Mesenchymal stem cell (in vitro differentiated cells and primary cell): ENCODE measurements around the gene HMX1.

ENCODE experiments used
- DNase-seq: peaks from one replicate; pipeline ENCODE4 v3.0.0-alpha.2; 2013
- H2AFZ ChIP-seq: one replicate; pipeline ENCODE4 v1.6.1; 2013; ENCODE audit warnings: low read depth, mild to moderate bottlenecking, control low read depth, inconsistent platforms, low read length, moderate library complexity
- H2AK5ac ChIP-seq: 2 replicates; pipeline ENCODE4 v1.6.1; 2013; ENCODE audit warnings: low read length, moderate library complexity, mild to moderate bottlenecking, inconsistent platforms; ENCODE audit not compliant: severe bottlenecking
- H2BK120ac ChIP-seq: one replicate; pipeline ENCODE4 v1.6.1; 2013; ENCODE audit warnings: low read depth, mild to moderate bottlenecking, inconsistent platforms, low read length, moderate library complexity
- H2BK12ac ChIP-seq, 2 experiments: one replicate each; pipeline ENCODE4 v1.6.1; 2013; ENCODE audit warnings: inconsistent platforms in 2 of 2, low read length in 2 of 2, mild to moderate bottlenecking in 2 of 2, moderate library complexity in 2 of 2, control low read depth in 1 of 2
- H2BK15ac ChIP-seq: one replicate; pipeline ENCODE4 v1.6.1; 2013; ENCODE audit warnings: mild to moderate bottlenecking, low read depth, inconsistent platforms; ENCODE audit not compliant: poor library complexity, severe bottlenecking
- H2BK5ac ChIP-seq: 2 replicates; pipeline ENCODE4 v1.6.1; 2013; ENCODE audit warnings: low read depth, mild to moderate bottlenecking, low read length, control low read depth, inconsistent platforms; ENCODE audit not compliant: poor library complexity, severe bottlenecking
- H3K14ac ChIP-seq, 2 experiments: one replicate each; pipeline ENCODE4 v1.6.1; 2013; ENCODE audit warnings: inconsistent platforms in 2 of 2, low read length in 2 of 2, control low read depth in 1 of 2, mild to moderate bottlenecking in 1 of 2, moderate library complexity in 1 of 2
- H3K18ac ChIP-seq, 2 experiments: one replicate each; pipeline ENCODE4 v1.6.1; 2013; ENCODE audit warnings: inconsistent platforms in 2 of 2, low read length in 2 of 2, control low read depth in 1 of 2, low read depth in 1 of 2, mild to moderate bottlenecking in 1 of 2
- H3K23ac ChIP-seq, 2 experiments: one replicate each; pipeline ENCODE4 v1.6.1; 2013; ENCODE audit warnings: inconsistent platforms in 2 of 2, low read length in 2 of 2, mild to moderate bottlenecking in 2 of 2, moderate library complexity in 2 of 2, control low read depth in 1 of 2
- H3K27ac ChIP-seq: 2 replicates; pipeline ENCODE4 v1.5.1; 2013; ENCODE audit warnings: mild to moderate bottlenecking, moderate library complexity, low read length, control low read depth, inconsistent platforms; ENCODE audit not compliant: poor library complexity, severe bottlenecking
- H3K27me3 ChIP-seq, 2 experiments: 2 replicates each; pipeline versions ENCODE4 v1.6.1 to v1.7.0; 2013; ENCODE audit warnings: low read length in 2 of 2, mild to moderate bottlenecking in 2 of 2, moderate library complexity in 2 of 2, control low read depth in 1 of 2, inconsistent platforms in 1 of 2; ENCODE audit not compliant: control insufficient read depth in 1 of 2, insufficient read depth in 1 of 2
- H3K36me3 ChIP-seq, 2 experiments: 2 replicates each; pipeline versions ENCODE4 v1.6.1 to v1.7.0; 2013; ENCODE audit warnings: low read length in 2 of 2, control low read depth in 1 of 2, inconsistent platforms in 1 of 2, low read depth in 1 of 2, mild to moderate bottlenecking in 1 of 2; ENCODE audit not compliant: insufficient read depth in 2 of 2, control insufficient read depth in 1 of 2
- H3K4ac ChIP-seq, 2 experiments: one replicate each; pipeline ENCODE4 v1.6.1; 2013; ENCODE audit warnings: inconsistent platforms in 2 of 2, low read length in 2 of 2, mild to moderate bottlenecking in 2 of 2, moderate library complexity in 2 of 2, control low read depth in 1 of 2, low read depth in 1 of 2
- H3K4me1 ChIP-seq: 2 replicates; pipeline ENCODE4 v1.6.1; 2013; ENCODE audit warnings: low read depth, low read length, control low read depth; ENCODE audit not compliant: control insufficient read depth, insufficient read depth
- H3K4me2 ChIP-seq: 2 replicates; pipeline ENCODE4 v1.6.1; 2013; ENCODE audit warnings: low read length, mild to moderate bottlenecking, inconsistent platforms; ENCODE audit not compliant: poor library complexity, severe bottlenecking
- H3K4me3 ChIP-seq, 2 experiments: 2 replicates each; pipeline versions ENCODE4 v1.5.1 to v1.7.0; 2013; ENCODE audit warnings: low read length in 2 of 2, mild to moderate bottlenecking in 2 of 2, control low read depth in 1 of 2, low read depth in 1 of 2; ENCODE audit not compliant: insufficient read depth in 1 of 2
- H3K79me1 ChIP-seq: replicated peaks from 2 replicates; pipeline ENCODE4 v1.6.1; 2013; ENCODE audit warnings: mild to moderate bottlenecking, control low read depth, low read length, inconsistent platforms; ENCODE audit not compliant: poor library complexity, severe bottlenecking
- H3K9ac ChIP-seq: 2 replicates; pipeline ENCODE4 v1.7.0; 2013; ENCODE audit warnings: mild to moderate bottlenecking, low read length, moderate library complexity
- H3K9me3 ChIP-seq: 2 replicates; pipeline ENCODE4 v1.7.0; 2013; ENCODE audit warnings: mild to moderate bottlenecking, low read length; ENCODE audit not compliant: control insufficient read depth
- H4K8ac ChIP-seq: one replicate; pipeline ENCODE4 v1.6.1; 2013; ENCODE audit warnings: inconsistent platforms, mild to moderate bottlenecking, low read length, moderate library complexity
- H4K91ac ChIP-seq: one replicate; pipeline ENCODE4 v1.6.1; 2013; ENCODE audit warnings: mild to moderate bottlenecking, low read length, inconsistent platforms
- WGBS: methylation state at CpG from one replicate; pipeline ENCODE4 v1.1.7; 2013; ENCODE audit warnings: mixed read lengths; 5-methylcytosine and 5-hydroxymethylcytosine counted together

HMX1 gene

GRCh38 chr4:8829584-8829983 is 42.1 kb downstream of the HMX1 start:
- H2BK120ac ChIP-seq, result no peak overlapping the region
- H3K23ac ChIP-seq, result no peak overlapping the region
- no peak overlapping the region for H2AFZ ChIP-seq
- H2BK5ac ChIP-seq, result no peak overlapping the region
- H3K4ac ChIP-seq, result no peak overlapping the region
- 69% methylated on average over 2 of the region's 2 CpGs for WGBS
- H4K8ac ChIP-seq, result no peak overlapping the region
- DNase-seq, result no peak
- H3K36me3 ChIP-seq, result no peaks in the 10 kb centered on the region
- H3K4me2 ChIP-seq, result no peak overlapping the region
- H3K27ac ChIP-seq, result no peak overlapping the region
- no peaks in the 10 kb centered on the region for H3K4me1 ChIP-seq
- no peak overlapping the region for H4K91ac ChIP-seq
- H3K18ac ChIP-seq, result no peak overlapping the region
- H3K4me3 ChIP-seq, result no peak overlapping the region
- H3K27me3 ChIP-seq, result peaks cover 0 to 35% of the 10 kb centered on the region in 2 experiments
- no peak overlapping the region for H2AK5ac ChIP-seq
- no peak overlapping the region for H2BK15ac ChIP-seq
- no peak overlapping the region for H3K9ac ChIP-seq
- no peaks in the 10 kb centered on the region for H3K9me3 ChIP-seq
- H2BK12ac ChIP-seq, result no peak overlapping the region
- no peaks in the 10 kb centered on the region for H3K79me1 ChIP-seq
- no peak overlapping the region for H3K14ac ChIP-seq

- H4K91ac ChIP-seq, result no peak overlapping the region
- no peak overlapping the region for H3K9ac ChIP-seq
- H3K4me3 ChIP-seq, result no peak overlapping the region
- no peaks in the 10 kb centered on the region for H3K9me3 ChIP-seq
- no peak overlapping the region for H2AFZ ChIP-seq
- WGBS, result 91% methylated on average over 3 of the region's 4 CpGs
- H3K18ac ChIP-seq, result no peak overlapping the region
- H3K4me1 ChIP-seq, result no peaks in the 10 kb centered on the region
- H3K36me3 ChIP-seq, result no peaks in the 10 kb centered on the region
- H2AK5ac ChIP-seq, result no peak overlapping the region
- no peak overlapping the region for H2BK12ac ChIP-seq
- no peak overlapping the region for H3K14ac ChIP-seq
- H3K79me1 ChIP-seq, result no peaks in the 10 kb centered on the region
- no peak overlapping the region for H3K27ac ChIP-seq
- no peak overlapping the region for H2BK5ac ChIP-seq
- no peak overlapping the region for H3K4ac ChIP-seq
- no peak overlapping the region for H2BK120ac ChIP-seq
- no peak overlapping the region for H3K4me2 ChIP-seq
- H3K23ac ChIP-seq, result no peak overlapping the region
- no peak overlapping the region for H4K8ac ChIP-seq
- no peak for DNase-seq
- H2BK15ac ChIP-seq, result no peak overlapping the region
- H3K27me3 ChIP-seq, result peaks cover 0 to 35% of the 10 kb centered on the region in 2 experiments
Measured at GRCh38 chr4:8828869-8829268, 42.8 kb downstream of the HMX1 start.

GRCh38 chr4:8821151-8821950 is 50.3 kb downstream of the HMX1 start:
- no peaks in the 10 kb centered on the region for H3K36me3 ChIP-seq
- H3K4ac ChIP-seq, result no peak overlapping the region
- H3K18ac ChIP-seq, result no peak overlapping the region
- peaks cover 0 to 3% of the 10 kb centered on the region in 2 experiments for H3K27me3 ChIP-seq
- no peak overlapping the region for H2BK15ac ChIP-seq
- no peak for DNase-seq
- no peak overlapping the region for H2BK120ac ChIP-seq
- no peak overlapping the region for H3K4me3 ChIP-seq
- H3K23ac ChIP-seq, result no peak overlapping the region
- 73% methylated on average over 19 of the region's 21 CpGs for WGBS
- H3K14ac ChIP-seq, result no peak overlapping the region
- H4K91ac ChIP-seq, result no peak overlapping the region
- H3K4me1 ChIP-seq, result no peaks in the 10 kb centered on the region
- no peaks in the 10 kb centered on the region for H3K9me3 ChIP-seq
- no peak overlapping the region for H3K9ac ChIP-seq
- H3K4me2 ChIP-seq, result no peak overlapping the region
- no peak overlapping the region for H2AK5ac ChIP-seq
- H2BK12ac ChIP-seq, result no peak overlapping the region
- H2AFZ ChIP-seq, result no peak overlapping the region
- H3K27ac ChIP-seq, result no peak overlapping the region
- no peak overlapping the region for H2BK5ac ChIP-seq
- H4K8ac ChIP-seq, result no peak overlapping the region
- H3K79me1 ChIP-seq, result no peaks in the 10 kb centered on the region

- Histone ChIP-seq H3K4me2 (no peak overlapping the region), H3K4ac (no peak overlapping the region), H3K9me3 (no peaks in the 10 kb centered on the region), H3K79me1 (no peaks in the 10 kb centered on the region), H4K91ac (no peak overlapping the region), H3K18ac (no peak overlapping the region), H2BK12ac (no peak overlapping the region), H3K36me3 (no peaks in the 10 kb centered on the region), H3K23ac (no peak overlapping the region), H2BK120ac (no peak overlapping the region), H3K4me3 (no peak overlapping the region), H3K14ac (no peak overlapping the region), H2AK5ac (no peak overlapping the region), H3K4me1 (no peaks in the 10 kb centered on the region), H2AFZ (no peak overlapping the region), H2BK15ac (no peak overlapping the region), H2BK5ac (no peak overlapping the region), H3K27me3 (peaks cover 0 to 3% of the 10 kb centered on the region in 2 experiments), H4K8ac (no peak overlapping the region), H3K27ac (no peak overlapping the region), H3K9ac (no peak overlapping the region)
- DNase-seq, result no peak
- 79% methylated on average over 30 of the region's 30 CpGs for WGBS
Measured at GRCh38 chr4:8820178-8821102, 51.2 kb downstream of the HMX1 start.
